ENCODE results near the gene TRIP6.

TRIP6 gene

DNA sequence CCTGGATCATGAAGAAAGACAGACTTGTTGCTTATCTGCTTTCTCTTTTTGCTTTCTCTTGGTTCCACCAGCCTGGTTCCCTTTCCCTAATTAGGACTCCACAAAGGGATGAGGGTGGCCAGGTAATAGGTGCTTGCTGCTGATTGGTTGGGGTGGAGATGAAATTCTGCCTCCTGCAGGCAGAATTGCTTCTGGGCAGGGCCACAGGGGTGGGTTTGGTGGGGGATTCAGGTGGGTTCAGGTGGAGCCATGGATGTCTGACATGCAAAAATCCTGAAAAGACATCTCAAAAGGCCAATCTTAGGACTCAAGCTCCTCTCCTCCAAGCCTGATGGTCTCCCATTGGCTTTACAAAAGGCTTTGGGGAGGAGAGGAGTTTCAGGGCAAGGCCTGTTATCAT lies 53.9 kb downstream of the TRIP6 start:
- no peak overlapping the region for H3K4me3 ChIP-seq (replicated peaks in 1 of 2; ENCODE audit: low read depth in 2 of 2, low read length in 2 of 2)
- DNase-seq (ENCODE audit: low read depth in 2 of 2) = no peak
- TF ChIP-seq, protein P1, sequence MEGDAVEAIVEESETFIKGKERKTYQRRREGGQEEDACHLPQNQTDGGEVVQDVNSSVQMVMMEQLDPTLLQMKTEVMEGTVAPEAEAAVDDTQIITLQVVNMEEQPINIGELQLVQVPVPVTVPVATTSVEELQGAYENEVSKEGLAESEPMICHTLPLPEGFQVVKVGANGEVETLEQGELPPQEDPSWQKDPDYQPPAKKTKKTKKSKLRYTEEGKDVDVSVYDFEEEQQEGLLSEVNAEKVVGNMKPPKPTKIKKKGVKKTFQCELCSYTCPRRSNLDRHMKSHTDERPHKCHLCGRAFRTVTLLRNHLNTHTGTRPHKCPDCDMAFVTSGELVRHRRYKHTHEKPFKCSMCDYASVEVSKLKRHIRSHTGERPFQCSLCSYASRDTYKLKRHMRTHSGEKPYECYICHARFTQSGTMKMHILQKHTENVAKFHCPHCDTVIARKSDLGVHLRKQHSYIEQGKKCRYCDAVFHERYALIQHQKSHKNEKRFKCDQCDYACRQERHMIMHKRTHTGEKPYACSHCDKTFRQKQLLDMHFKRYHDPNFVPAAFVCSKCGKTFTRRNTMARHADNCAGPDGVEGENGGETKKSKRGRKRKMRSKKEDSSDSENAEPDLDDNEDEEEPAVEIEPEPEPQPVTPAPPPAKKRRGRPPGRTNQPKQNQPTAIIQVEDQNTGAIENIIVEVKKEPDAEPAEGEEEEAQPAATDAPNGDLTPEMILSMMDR (IDR thresholded peaks at IDR 0.05; ENCODE audit: low read depth, low read length) = no peak

Measured in cardiac fibroblast (primary cell).